NCI-H2227 (cell line): ENCODE measurements around the gene MRPS11.
"Not testable (repeated sequence)": the region's sequence is repeated elsewhere in the genome, so short reads cannot be mapped to it uniquely, and the experiment has no call there.

Source experiments
- DNase-seq: peaks from one replicate; lab custom pipeline; 2025; ENCODE audit not compliant: unreplicated experiment; lab: John Stamatoyannopoulos, UW

MRPS11 gene

DNA sequence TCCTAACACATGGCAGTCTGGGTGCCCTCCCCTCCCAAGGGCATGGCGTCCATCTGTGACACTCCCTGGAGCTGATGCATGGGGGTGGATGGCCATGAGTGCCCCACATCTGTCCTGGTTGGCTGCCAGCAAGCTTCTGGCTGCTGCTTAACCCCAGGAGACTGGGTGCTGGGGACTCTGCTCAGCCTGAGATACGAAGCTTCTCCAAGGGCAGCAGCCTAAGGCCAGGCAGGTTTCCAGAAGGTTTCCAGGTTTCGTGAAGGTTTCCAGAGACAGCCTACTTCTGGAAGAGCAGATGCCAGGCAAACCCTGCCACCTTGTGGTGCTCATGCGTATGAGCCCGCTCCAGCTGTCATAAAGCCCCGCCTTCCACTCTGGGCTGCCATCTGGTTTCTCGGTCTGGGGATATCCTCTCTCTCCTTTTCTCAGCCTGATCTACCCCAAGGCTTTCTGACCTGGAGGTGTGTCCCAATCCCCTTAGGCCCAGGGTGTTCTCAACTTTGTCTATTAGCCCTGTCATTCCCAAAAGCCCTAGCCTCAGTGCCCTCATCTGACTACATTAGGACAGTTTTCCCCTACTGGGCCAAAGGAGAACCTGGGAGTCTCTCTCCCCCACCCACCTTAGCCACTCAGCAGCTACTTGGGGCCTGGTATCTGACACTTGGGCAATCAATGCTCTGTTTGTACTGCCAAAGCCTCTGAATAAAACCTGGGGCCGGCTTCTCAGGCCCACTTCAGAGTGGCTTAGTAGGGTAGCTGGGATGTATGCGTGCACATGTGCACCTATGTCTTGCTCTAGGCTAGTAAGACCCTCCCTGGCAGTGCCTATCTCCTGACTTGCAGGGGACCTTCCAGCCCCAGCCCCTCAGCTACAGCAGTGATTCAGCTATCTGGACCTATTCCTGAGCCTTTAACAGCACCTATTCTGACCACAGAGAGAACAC, 12.4 kb upstream of the MRPS11 start:
- DNase-seq, result peak; percentile 76

DNA sequence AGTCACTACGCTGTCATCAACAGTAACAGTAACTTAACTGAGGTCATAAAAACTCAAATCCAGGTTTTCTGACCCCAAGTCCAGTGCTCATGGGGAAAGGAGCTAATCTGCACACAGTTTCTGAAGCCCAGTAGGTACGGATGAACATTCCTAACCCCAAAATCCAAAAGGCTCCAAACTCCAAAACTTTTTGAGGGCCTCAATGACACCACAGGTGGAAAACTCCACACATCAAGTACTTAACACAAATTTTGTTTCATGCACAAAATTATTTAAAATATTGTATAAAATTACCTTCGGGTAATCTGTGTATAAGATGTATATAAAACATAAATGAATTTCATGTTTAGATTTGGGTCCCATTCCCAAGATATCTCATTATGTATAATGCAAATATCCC, 10.8 kb upstream of the MRPS11 start:
- no peak for DNase-seq

DNA sequence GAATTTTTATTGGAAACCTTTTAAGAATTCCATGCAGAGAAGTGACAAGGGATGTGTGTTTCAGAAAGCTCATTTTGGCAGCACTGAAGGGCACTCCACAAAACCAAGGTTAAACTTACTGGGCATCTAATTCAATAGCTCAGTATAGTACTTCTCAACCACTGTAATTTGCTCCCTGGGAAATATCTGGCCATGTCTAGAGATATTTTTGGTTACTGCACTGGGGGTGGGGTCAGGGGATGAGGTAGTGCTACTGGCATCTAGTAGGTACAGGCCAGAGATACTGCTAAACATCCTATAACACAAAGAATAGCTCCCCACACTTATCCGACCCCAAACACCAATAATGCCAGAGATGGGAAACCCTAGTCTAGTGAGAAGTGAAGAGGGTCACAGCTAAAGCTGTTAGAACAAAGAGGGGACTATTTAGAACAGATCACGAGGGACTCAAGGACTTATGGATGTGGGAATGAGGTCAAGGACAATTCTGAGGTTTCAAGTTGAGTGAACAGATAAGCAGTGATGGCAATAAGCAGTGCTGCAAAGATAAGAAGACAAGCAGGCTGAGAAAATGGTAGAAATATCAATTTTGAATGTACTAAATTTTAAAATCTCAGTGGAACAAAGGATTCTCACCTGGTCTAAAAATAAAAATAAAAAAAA, 3.5 kb upstream of the MRPS11 start:
- DNase-seq, result no peak

DNA sequence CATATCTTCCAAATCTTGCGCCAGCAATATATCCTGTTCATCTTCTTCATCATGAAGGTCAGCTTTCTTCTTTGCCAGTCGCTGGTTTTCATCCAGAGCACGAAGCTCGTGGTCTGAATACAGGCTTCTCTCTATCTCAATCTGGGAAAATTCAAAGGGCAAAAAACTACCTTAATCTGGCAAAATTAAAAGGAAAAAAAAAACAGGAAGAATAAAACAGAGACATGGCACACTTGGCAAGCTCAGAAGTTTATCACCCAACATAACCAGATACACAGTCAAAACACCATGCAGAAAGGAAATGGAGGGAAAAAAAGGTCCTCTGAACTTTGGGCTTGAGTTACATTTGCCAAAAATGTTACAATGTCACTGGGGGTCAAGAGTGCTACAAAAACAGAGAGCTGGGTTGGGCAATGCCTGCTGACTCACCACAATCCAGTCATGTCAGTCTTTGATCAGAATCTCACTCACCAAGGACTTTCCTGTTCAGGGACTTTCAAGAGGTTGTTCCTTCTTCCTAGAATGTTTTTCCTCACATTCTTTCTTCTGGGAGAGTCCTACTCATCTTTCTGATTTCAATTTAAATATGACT, 1.8 kb upstream of the MRPS11 start:
- DNase-seq, result no peak

DNA sequence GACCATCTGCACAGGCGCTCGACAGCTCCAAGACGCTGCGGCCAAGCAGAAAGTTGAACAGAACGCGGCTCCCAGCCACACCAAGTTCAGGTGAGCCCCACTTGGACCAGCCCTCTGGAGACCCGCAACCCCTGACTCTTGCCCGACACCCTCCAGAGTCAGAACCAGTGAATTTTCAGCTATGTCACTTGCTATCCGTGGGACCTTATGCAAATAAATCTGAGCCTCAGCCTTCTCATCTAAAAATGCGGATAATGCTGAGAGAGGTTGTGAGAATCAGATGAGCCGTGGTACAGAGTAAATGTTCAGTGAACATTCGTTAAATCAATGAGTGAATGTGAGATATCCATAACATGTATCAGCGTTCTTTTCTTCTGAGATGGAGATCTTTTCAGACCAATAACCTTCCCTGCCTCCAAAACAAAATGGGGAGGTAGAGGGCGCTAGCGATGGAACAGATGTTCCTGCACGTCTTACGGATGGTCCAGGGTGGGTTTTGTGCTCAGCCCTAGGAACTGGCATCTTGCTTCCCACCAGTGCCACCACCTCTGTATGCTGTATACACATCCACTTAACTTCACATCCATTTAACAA, 524 bp downstream of the MRPS11 start:
- DNase-seq, result peak; percentile 21

DNA sequence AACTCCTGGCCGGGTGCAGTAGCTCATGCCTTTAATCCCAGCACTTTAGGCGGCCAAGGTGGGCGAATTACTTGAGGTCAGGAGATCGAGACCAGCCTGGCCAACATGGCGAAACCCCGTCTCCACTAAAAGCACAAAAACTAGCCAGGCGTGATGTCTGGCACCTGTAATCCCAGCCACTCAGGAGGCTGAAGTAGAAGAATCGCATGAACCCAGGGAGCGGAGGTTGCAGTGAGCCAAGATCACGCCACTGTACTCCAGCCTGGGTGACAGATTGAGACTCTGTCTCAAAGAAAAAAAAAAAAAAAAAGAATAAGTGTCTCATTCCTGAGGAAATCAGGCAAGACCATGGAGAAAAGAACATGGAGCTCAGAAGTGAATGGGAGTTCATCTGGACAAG, 1.2 kb downstream of the MRPS11 start:
- DNase-seq, result not testable (repeated sequence)

DNA sequence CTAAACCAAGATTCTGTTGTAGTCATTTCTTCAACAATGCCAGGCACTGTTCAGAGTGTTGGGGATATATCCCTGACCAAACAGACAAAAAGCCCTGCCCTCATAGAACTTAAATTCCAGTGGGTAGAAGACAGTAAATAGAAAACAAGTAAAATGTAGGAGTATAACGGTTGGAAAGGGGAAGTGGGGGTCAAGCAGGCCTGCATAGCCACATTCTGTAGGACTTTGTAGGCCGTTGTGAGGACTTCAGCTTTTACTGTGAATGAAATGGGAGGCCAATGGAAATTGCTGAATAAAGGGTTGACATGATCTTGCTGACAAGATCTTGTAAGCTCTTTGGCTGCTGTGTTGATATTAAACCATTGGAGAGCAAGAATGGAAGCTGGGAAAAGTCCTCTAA, 1.8 kb downstream of the MRPS11 start:
- no peak for DNase-seq

DNA sequence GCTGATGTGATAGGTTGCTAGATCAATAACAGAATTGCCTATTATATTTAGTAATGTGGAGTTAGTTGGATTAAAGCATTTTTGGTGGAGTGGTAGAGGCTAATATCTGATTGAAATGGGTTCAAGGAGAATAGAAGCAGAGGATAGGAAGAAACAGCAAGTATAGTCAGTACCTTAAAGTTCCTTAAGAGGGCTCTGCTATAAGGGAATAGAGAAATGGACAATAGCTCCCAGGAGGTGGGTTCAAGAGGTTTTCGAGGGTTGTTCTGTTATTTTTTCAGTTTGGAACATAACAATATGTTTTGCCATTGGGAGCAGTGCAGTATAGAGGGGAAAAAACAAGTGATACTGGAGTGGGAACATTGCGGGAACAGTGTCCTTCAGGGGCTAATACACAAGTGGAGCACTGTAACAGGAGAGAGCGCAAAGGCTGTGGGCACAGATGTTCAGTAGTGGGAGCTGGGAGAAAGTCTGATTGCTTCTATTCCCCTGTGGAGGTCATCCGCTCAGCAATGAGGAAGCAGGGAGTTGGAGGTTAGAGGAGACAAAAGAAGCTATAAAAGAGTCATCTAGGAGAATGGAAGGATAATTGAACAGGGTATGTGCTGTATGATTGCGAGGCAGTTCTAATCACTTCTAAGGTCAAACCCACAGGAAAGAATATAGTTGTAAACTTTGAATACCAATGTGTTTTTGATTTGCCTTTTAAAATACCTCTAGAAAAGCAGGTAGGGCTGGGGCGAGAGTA, 3.3 kb downstream of the MRPS11 start:
- peak; percentile 21 for DNase-seq

DNA sequence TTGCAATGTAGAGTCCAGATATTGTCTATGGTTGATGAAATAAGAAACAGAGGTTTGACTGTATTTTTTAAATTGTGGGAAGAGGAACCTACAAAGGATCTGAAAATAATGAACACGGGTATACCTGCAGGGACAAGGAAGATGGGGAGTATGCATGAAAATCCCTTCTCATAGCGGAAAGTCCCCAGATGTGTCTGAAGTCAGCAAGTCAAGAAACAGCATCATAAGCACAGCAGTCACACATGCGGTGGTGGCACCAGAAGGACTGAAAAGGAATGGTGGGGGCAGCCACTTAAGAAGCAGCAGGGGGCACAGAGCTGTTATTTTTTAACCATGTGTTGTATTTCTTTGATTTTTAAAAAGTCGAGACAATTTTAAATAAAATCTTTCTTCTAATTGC, 4.7 kb downstream of the MRPS11 start:
- no peak for DNase-seq

DNA sequence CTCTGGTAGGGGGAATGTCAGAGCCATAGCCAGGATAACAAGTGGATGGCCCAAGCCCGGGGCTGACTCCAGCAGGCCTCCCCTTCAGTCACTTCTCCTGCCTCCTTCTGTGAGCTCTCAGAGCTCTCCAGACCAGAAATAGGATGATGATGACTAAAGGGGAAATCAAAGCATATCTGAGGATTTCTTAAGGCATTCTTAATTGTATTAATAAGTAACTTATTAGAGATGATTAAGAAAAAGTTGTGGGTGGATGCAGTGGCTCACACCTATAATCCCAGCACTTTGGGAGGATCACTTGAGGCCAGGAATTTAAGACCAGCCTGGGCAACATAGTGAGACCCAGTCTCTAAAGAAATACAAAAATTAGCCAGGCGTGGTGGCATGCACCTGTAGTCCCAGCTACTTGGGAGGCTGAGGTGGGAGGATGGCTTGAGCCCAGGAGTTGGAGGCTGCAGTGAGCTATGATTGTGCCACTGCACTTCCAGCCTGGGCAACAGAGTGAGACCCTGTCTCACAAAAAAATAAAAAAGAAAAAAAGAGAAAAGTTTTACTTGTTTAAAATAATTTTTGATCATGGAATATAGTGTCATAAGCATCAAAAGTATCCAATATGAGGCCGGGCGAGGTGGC, 6.3 kb downstream of the MRPS11 start:
- not testable (repeated sequence) for DNase-seq

DNA sequence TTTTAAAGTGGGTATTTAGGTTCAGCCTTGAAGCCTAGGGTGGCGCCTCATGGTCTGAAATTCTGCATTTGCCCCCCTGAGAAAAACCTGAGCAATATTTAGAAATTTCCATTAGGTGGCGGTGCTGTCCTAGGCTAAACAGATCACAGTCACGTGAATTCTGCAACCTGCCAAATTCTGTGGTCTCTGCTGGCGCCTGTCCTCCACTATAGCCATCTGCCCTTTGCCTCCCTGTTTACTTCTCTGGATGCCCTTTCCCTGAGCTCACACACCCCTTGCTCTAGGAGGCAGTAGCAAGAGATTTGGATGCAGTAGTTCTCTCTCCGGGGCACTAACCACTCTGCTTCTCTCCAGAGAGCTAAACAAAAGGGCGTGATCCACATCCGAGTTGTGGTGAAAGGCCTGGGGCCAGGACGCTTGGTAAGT, 9.1 kb downstream of the MRPS11 start:
- DNase-seq, result peak; percentile 63

DNA sequence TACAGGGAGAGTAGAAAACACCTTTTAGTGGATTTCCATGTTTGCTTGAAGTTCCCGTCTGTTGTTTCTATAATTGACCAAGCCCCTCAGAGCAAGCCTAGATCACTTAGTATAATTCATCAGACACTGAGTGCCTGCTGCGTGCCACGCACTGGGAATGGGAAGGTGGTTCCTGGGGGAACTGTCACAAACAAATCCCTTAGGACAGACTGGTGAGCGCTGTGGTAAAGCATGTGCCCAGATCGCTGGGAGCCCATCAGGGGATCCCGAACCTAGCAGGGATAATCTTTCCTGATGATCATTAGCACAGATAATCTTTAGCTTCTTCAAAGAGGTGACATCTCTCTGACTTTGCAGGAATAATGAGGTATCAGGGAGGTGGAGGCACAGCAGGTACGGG, 9.6 kb downstream of the MRPS11 start:
- DNase-seq, result no peak

DNA sequence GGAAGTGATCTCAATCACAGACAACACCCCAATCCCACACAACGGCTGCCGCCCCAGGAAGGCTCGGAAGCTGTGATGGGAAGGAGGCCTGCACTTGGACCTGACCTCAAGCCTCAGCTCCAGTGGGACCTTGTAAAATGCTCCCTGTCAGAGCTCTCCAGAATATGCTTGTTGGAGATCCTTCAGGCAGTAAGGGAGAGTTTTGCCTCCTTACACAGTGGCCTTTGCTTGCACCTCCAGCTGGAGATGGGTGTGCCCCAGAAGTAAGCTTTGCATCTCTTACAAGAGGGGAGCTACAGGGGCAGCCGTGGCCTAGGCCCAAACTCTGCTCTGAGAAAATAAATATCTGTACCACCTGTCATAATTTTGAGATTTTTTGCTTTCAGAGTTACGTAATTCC, 10.4 kb downstream of the MRPS11 start:
- no peak for DNase-seq

DNA sequence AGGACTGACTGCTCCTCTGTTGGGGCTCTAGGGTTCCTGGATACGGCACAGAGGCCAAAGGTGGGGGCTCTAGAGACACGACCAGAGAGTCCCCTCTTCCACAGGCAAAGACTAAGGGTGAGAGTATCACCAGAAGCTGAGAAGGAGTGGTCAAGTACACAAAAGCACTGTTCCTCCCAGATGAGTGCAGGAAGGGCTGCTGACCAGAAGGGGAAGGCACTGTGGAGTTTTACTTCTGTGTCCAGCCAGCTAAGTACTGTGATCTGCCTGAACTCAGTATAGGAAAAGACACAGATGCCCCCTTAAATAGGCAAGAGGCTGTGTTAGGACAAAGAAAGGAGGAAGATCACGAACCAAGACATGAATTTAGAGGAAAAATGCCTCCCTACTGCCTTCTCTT, 11.7 kb downstream of the MRPS11 start:
- DNase-seq, result no peak

DNA sequence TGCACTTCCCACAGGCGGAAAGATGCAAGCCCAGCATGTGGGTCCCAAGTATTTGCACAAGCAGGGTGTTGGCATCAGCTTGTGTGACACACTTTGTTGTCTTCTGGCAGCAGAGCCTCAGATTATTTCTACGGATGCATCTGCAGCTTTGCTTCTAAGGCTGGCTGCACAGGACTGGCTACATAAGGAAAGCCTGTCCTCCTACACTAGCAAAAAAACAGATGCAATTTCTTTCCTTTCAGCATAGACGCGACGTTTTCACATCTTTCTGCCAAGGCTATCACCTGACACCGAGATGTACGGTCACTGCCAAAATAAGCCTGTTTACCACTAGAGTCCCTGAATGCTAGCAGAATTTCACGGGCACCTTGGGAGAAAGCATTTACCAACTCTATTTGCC, 13.5 kb downstream of the MRPS11 start:
- DNase-seq, result no peak

DNA sequence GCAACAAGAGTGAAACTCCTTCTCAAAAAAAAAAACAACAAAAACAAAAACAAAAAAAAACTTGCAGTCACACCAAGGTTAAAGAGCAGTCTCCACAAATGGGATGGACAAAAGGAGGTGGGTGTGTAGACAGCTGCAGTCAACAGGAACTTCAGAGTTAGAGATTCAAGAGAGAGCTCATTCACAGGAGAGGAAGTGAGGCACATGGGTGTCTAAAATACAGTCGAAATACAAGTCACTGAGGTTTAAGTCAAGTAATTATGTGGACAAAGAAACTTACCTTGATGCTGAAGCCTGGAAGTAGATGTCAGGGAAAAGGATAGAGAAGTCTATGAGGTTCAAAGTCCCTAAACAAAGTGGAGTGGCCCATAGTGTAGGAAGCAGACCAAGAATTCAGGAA, 14.8 kb downstream of the MRPS11 start:
- DNase-seq, result no peak

DNA sequence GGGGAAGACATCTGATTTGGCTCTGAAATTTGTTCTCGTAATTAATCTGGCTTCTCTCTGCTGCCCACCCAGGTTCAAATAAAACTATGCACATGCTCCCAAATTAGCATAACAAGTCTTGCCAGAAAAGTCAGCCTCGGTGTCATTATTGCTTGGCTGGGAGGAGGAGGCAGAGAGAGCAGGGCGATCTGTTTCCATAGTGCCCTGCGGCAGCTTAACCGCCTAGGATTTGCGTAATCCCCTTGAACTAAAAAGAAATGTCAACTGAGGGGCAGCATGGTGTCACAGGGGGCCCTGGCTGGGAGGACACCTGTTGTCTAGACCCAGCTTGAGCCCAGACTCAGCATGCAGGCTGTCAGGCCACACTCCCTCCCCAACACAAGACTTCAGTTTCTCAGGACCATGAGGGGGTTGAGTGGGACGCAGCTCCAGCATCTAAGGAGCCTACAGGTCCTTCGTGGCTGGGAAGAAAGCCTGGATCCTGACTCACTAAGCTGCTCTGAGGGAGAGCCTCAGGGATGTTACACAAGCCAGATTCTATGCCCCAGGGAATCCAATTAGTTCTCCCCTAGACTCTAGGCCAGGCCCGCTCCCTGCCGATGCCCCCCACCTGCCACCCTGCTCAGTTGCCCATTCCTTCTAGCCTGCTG, 17.3 kb downstream of the MRPS11 start:
- no peak for DNase-seq

DNA sequence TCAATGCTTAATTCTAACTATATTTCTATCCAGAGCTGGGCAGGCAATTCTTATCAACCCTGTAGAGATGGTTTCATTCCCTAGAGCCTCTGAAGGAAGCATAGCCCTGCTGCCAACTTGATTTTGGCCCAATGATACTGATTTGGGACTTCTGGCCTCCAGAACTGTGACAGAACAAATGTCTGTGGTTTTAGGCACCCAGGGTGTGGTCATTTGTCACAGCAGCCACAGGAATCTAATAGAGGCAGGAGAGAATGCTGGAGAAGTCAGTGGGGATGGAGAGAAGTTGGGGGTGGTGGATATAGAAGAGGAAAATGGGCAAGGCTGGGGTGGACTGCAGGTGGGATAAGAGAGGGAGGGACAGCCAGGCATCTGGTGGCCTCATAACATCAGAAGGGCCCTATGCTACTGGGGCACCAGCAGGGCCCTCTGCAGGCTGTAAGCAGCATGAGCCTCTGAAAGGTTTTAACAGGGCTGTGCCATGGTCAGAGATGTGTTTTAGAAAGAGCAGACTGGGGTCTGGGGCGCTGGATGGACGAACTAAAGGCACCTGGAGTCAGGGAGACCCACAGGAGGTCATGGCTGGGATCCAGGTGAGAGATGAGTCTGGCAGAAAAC, 19.8 kb downstream of the MRPS11 start:
- no peak for DNase-seq

DNA sequence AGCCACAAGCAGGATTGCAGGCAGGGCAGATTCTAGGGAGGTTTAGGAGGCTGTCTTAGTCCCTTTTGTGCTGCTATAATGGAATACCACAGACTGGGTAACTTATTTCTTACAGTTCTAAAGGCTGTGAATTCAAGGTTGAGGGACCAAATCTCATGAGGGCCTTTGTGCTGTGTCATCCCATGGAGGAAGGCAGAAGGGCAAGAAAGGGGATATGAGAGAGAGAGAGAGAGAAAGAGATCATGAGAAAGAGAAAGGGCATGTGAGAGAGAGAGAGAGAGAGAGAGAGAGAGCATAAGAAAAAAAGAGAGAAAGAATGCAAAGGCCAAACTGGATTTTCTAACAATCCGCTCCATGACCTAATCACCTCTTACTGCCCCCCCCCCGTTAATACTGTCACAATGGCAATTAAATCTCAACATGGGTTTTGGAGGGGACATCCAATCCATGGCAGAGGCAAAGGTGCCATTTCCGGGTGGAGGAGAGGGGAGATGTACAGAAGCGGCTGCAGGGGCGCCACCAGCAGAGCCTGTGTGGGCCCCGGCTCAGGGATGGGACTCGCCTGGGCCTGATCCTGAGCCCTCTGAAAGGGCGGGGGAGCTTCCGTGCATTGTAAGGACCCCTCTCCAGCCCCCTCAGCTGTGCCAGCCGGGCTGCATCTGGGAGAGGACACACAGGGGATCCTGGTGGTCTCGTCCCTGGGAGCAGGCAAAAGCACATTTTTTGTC, 20.5 kb downstream of the MRPS11 start:
- no peak for DNase-seq
